Neural cell (in vitro differentiated cells): ENCODE results near the gene NRP1. TPM values are rescaled to one million over a fixed set of nuclear protein-coding genes. Genes with fewer than 3 reads are reported as not detected.
A peak's percentile ranks its signal among the peaks of the same experiment; 100 is the strongest.

Source experiments
- H2AFZ ChIP-seq: fragments of 200-600, 300-800 bp; sonication (generic), shearing (Covaris generic); 2 replicates; pipeline ENCODE4 v1.6.0; 2014; ENCODE audit warnings: low read depth, mild to moderate bottlenecking, antibody characterized with exemption, low read length, moderate library complexity
- H3F3A ChIP-seq: fragments of 200-600 bp; shearing (Covaris generic); 2 replicates; pipeline ENCODE4 v1.6.1; 2016; ENCODE audit warnings: mild to moderate bottlenecking, moderate library complexity, mixed read lengths, antibody characterized with exemption, low read length; ENCODE audit not compliant: insufficient read depth, poor library complexity, severe bottlenecking
- H3K27ac ChIP-seq: fragments of 200-600, 300-800 bp; sonication (generic), shearing (Covaris generic); 2 replicates; pipeline ENCODE4 v1.5.1; 2014; ENCODE audit warnings: mild to moderate bottlenecking, low read length, moderate library complexity
- H3K27me3 ChIP-seq: fragments of 300-800, 200-600 bp; sonication (generic), shearing (Covaris generic); 2 replicates; pipeline ENCODE4 v1.6.0; 2014; ENCODE audit warnings: mild to moderate bottlenecking, low read depth, low read length, moderate library complexity; ENCODE audit not compliant: insufficient read depth
- H3K36me3 ChIP-seq: fragments of 300-800, 200-600 bp; sonication (generic), shearing (Covaris generic); 2 replicates; pipeline ENCODE4 v1.5.1; 2014; ENCODE audit warnings: mild to moderate bottlenecking, antibody characterized with exemption, low read length, moderate library complexity; ENCODE audit not compliant: insufficient read depth
- H3K4me2 ChIP-seq: fragments of 300-800, 200-600 bp; sonication (generic), shearing (Covaris generic); 2 replicates; pipeline ENCODE4 v1.6.0; 2014; ENCODE audit warnings: mild to moderate bottlenecking, low read length
- H3K4me3 ChIP-seq: fragments of 300-800, 200-600 bp; sonication (generic), shearing (Covaris generic); 2 replicates; pipeline ENCODE4 v1.5.1; 2014; ENCODE audit warnings: mild to moderate bottlenecking, low read length, moderate library complexity
- H3K79me2 ChIP-seq: fragments of 200-600 bp; shearing (Covaris generic); replicated peaks from 2 replicates; pipeline ENCODE4 v1.6.0; 2014; ENCODE audit warnings: mild to moderate bottlenecking, low read length, moderate library complexity; ENCODE audit not compliant: insufficient read depth
- H3K9ac ChIP-seq: fragments of 300-800, 200-600 bp; sonication (generic), shearing (Covaris generic); 2 replicates; pipeline ENCODE4 v1.6.1; 2016; ENCODE audit warnings: mild to moderate bottlenecking, low read length, mixed read lengths
- H3K9me2 ChIP-seq: fragments of 200-600 bp; shearing (Covaris generic); 2 replicates; pipeline ENCODE4 v1.6.1; 2016; ENCODE audit warnings: mild to moderate bottlenecking, low read length, mixed read lengths; ENCODE audit not compliant: insufficient read depth
- H3K9me3 ChIP-seq: fragments of 200-600, 300-800 bp; sonication (generic), shearing (Covaris generic); 2 replicates; pipeline ENCODE4 v1.6.1; 2016; ENCODE audit warnings: mild to moderate bottlenecking, mixed run types, low read length, moderate library complexity, mixed read lengths
- H4K20me1 ChIP-seq: fragments of 200-600 bp; shearing (Covaris generic); 2 replicates; pipeline ENCODE4 v1.6.1; 2016; ENCODE audit warnings: mild to moderate bottlenecking, mixed run types; ENCODE audit not compliant: insufficient read depth
- CTCF ChIP-seq: fragments of 450-650 bp; IDR thresholded peaks from 2 replicates; pipeline ENCODE4 v1.5.1; 2014; ENCODE audit warnings: antibody characterized with exemption, mild to moderate bottlenecking, moderate library complexity; ENCODE audit not compliant: poor library complexity, severe bottlenecking
- EP300 ChIP-seq: fragments of 450-650 bp; conservative IDR thresholded peaks from 2 replicates; pipeline ENCODE4 v1.6.1; 2014; ENCODE audit warnings: antibody characterized with exemption, mild to moderate bottlenecking, moderate library complexity; ENCODE audit not compliant: poor library complexity, severe bottlenecking
- EZH2 ChIP-seq: fragments of 200-600, 300-800 bp; shearing (Covaris generic), sonication (generic); IDR thresholded peaks from 2 replicates; pipeline ENCODE4 v1.6.1; 2014; ENCODE audit warnings: antibody characterized with exemption, low read length, borderline replicate concordance, mild to moderate bottlenecking; ENCODE audit not compliant: insufficient read depth, poor library complexity, severe bottlenecking
- MXI1 ChIP-seq: fragments of 450-650 bp; conservative IDR thresholded peaks from 2 replicates; pipeline ENCODE4 v1.6.1; 2014; ENCODE audit warnings: antibody characterized with exemption, mild to moderate bottlenecking; ENCODE audit not compliant: poor library complexity, severe bottlenecking
- POLR2AphosphoS5 ChIP-seq: IDR thresholded peaks from 2 replicates; pipeline ENCODE4 v1.6.1; 2012
- RAD21 ChIP-seq: fragments of 450-650 bp; conservative IDR thresholded peaks from 2 replicates; pipeline ENCODE4 v1.6.1; 2014; ENCODE audit warnings: antibody characterized with exemption, mild to moderate bottlenecking, moderate library complexity
- REST ChIP-seq: IDR thresholded peaks from 2 replicates; pipeline ENCODE4 v1.6.1; 2012; ENCODE audit warnings: borderline replicate concordance
- SMC3 ChIP-seq: fragments of 450-650 bp; conservative IDR thresholded peaks from 2 replicates; pipeline ENCODE4 v1.6.1; 2014; ENCODE audit warnings: antibody characterized with exemption, mild to moderate bottlenecking, moderate library complexity; ENCODE audit not compliant: poor library complexity
- TAF1 ChIP-seq: IDR thresholded peaks from 2 replicates; pipeline ENCODE4 v1.6.1; 2012; ENCODE audit warnings: low read depth
- polyA plus RNA-seq: library from polyadenylated mRNA; depleted of rRNA; stranded (reverse); fragments of >200 nt; gene quantifications from 2 replicates; pipeline ENCODE4 v1.2.3, GENCODE V29; 2014

NRP1 gene
- polyA plus RNA-seq, 1 donor from 2014 or later: 23.2 TPM

- H3K4me2 ChIP-seq: peak overlapping the region; percentile 66
- H3K36me3 ChIP-seq: no peaks in the 10 kb centered on the region
- H3K79me2 ChIP-seq: peaks cover 58% of the 10 kb centered on the region
- H2AFZ ChIP-seq: peak overlapping the region; percentile 42
- TF ChIP-seq REST: no peak
- no peak for TF ChIP-seq POLR2AphosphoS5
- no peak for TF ChIP-seq EZH2
- TF ChIP-seq TAF1: no peak
- no peak for TF ChIP-seq MXI1
- no peak for TF ChIP-seq RAD21
- TF ChIP-seq EP300: no peak
- TF ChIP-seq SMC3: no peak
- TF ChIP-seq CTCF: no peak
- H3F3A ChIP-seq: peaks cover 3% of the 10 kb centered on the region
- H3K9me3 ChIP-seq: no peaks in the 10 kb centered on the region
- peak overlapping the region; percentile 73 for H3K27ac ChIP-seq
- H3K27me3 ChIP-seq: peaks cover 17% of the 10 kb centered on the region
- H3K9me2 ChIP-seq: no peaks in the 10 kb centered on the region
- peak overlapping the region; percentile 81 for H3K9ac ChIP-seq
- H4K20me1 ChIP-seq: no peaks in the 10 kb centered on the region
- peak overlapping the region; percentile 85 for H3K4me3 ChIP-seq
Observed at GRCh38 chr10:33333260-33334101, 986 bp downstream of the NRP1 start.

GRCh38 chr10:33332183-33333065, 2.0 kb downstream of the NRP1 start:
- Histone ChIP-seq H3K4me2 (peak overlapping the region; percentile 66), H3K27me3 (peaks cover 16% of the 10 kb centered on the region), H3K9me3 (no peaks in the 10 kb centered on the region), H2AFZ (no peak overlapping the region), H3K79me2 (peaks cover 69% of the 10 kb centered on the region), H3K9ac (peak overlapping the region; percentile 81), H3K27ac (peak overlapping the region; percentile 73), H3K4me3 (peak overlapping the region; percentile 85), H3K9me2 (no peaks in the 10 kb centered on the region), H4K20me1 (no peaks in the 10 kb centered on the region), H3K36me3 (no peaks in the 10 kb centered on the region), H3F3A (peaks cover 2% of the 10 kb centered on the region)
- TF ChIP-seq SMC3 (no peak), REST (peak; percentile 27)
